T-helper 1 cell treated with Interleukin-12 subunit alpha and Interleukin-12 subunit beta and Interleukin-4 antibody, amounts not matched to agents 30 ng/mL and 1 ng/mL, for 36 hours (primary cell): ENCODE measurements around the gene CEP162. TPM values are rescaled to one million over a fixed set of nuclear protein-coding genes. Genes with fewer than 3 reads are reported as not detected.
"Not testable (repeated sequence)": the region's sequence is repeated elsewhere in the genome, so short reads cannot be mapped to it uniquely, and the experiment has no call there.

ENCODE experiments used
- intact Hi-C: fragments of 100-400 bp; cut with micrococcal nuclease; formaldehyde crosslinking; loops from one replicate; pipeline ENCODE4 v1.15.1; 2024
- total RNA-seq: library from RNA; stranded (reverse); gene quantifications from 2 replicates; pipeline ENCODE4 v1.2.3, GENCODE V29; 2022

Gene CEP162
- total RNA-seq, 1 donor from 2014 or later: 9.7 TPM

- intact Hi-C loops: no loop called here
Measured at GRCh38 chr6:84151669-84152068, 75.8 kb downstream of the CEP162 start.

- intact Hi-C loops: no loop called here
Measured at GRCh38 chr6:84150705-84151104, 76.7 kb downstream of the CEP162 start.

GRCh38 chr6:84141521-84141920 is 85.9 kb downstream of the CEP162 start:
- intact Hi-C loops: no loop called here

GRCh38 chr6:84139311-84139710 is 88.1 kb downstream of the CEP162 start:
- intact Hi-C loops: no loop called here

DNA sequence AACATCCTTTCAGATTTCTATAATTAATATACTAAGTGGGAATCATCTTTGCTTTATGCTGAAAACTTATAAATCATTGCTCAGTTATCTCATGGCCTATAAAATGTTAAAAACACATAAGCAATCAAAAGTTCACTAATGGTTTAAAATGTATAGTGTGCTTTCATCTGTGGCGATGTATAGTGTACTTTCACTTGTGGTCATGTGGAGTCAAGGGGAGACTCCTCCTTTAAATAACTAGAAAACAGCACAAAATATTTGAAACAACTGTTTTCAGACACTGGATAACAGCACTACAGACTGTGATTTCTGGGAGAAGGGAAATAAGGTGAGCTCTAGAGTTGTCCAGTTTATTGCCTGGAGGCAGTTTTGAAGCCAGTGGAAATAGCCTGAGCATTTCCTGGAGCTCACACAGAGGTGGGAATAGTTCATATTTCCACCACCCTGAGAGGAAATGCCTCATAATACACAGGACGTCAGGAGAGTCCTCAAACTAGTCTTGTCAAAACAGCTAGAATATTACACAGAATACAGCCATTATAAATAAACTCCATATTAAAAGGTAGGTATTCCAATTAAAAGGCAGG is 89.4 kb downstream of the CEP162 start:
- intact Hi-C loops: no loop called here

- intact Hi-C loops: no loop called here
Measured at GRCh38 chr6:84137051-84137375, 90.4 kb downstream of the CEP162 start.

DNA sequence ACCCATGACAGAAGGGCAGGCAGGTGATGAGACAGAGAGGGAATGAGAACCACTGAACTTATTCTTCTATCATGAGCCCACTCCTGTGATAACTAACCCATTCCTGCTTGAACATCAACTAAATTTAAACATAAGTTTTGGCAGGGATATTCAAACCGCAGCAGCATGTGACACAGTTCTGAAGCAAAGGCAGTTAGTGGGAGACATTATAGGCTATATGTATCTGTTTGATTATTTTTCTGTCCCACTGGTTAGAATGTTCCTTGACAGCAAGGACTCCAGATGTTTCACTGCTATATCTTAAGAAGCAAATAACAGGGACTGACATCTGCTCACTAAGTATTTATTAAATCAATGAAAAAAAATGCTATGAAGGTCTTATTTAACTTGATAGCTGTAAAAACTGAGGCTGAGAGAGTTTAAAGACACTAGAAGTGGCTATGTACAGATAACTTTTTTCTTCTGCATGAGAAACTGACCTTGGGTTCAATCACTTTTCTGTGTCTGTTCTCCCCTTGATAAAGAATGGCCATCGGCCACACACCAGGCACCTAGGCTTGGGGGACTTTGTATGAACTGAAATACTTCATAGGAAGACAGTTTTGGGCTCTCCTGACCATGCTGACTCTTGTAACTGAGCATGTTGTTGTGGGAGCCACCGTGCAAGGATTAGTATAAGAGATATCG is 90.9 kb downstream of the CEP162 start:
- intact Hi-C loops: no loop called here

DNA sequence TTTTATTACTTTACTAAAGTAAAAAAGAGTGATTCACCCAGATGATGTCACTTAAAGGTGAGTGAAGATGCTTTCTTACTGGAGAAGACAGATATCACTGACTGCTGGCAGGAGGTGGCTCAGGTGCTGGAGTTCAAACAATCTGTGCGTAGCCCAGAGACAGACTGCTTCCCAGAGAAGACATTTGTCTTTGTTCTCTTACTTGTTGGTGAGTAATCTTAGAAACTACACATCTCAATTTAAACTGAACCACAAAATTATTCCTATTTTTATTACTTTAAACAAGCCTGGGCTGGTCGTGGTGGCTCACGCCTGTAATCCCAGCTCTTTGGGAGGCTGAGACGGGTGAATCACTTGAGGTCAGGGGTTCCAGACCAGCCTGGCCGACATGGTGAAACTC is 92.2 kb downstream of the CEP162 start:
- intact Hi-C loops: no loop called here

DNA sequence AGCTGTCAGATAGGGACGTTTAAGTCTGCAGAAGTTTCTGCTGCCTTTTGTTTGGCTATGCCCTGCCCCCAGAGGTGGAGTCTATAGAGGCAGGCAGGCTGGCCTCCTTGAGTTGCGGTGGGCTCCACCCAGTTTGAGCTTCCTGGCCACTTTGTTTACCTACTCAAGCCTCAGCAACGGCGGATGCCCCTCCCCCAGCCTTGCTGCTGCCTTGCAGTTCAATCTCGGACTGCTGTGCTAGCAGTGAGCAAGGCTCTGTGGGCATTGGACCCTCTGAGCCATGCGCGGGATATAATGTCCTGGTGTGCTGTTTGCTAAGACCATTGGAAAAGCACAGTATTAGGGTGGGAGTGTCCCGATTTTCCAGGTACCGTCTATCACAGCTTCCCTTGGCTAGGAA is 94.1 kb downstream of the CEP162 start:
- intact Hi-C loops: not testable (repeated sequence)

- intact Hi-C loops: not testable (repeated sequence)
Measured at GRCh38 chr6:84129588-84129987, 97.9 kb downstream of the CEP162 start.

GRCh38 chr6:84123186-84123585 is 104.3 kb downstream of the CEP162 start:
- intact Hi-C loops: no loop called here

GRCh38 chr6:84119277-84119676 is 108.2 kb downstream of the CEP162 start:
- intact Hi-C loops: no loop called here

- intact Hi-C loops: no loop called here
Measured at GRCh38 chr6:84118191-84118590, 109.3 kb downstream of the CEP162 start.

- intact Hi-C loops: not testable (repeated sequence)
Measured at GRCh38 chr6:84114933-84115594, 112.4 kb downstream of the CEP162 start.

DNA sequence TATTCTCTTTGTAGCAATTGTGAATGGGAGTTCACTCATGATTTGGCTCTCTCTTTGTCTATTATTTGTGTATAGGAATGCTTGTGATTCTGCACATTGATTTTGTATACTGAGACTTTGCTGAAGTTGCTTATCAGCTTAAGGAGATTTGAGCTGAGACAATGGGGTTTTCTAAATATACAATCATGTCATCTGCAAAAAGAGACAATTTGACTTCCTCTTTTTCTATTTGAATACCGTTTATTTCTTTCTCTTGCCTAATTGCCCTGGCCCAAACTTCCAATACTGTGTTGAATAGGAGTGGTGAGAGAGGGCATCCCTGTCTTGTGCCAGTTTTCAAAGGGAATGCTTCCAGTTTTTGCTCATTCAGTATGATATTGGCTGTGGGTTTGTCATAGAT is 116.1 kb downstream of the CEP162 start:
- intact Hi-C loops: not testable (repeated sequence)

DNA sequence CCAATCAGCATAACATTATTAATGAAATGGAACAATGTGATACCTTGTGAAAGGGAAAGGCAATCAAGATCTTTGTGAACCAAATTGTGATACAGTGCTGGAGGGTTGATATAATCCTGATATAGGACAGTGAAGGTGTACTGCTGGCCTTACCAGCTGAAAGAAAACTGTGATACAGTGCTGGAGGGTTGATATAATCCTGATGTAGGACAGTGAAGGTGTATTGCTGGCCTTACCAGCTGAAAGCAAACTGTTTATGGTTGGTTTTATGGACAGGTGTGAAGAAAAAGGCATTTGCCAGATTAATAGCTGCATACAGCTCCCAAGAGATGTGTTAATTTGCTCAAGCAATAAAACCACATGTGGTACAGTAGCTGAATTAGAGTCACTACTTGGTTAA is 119.9 kb downstream of the CEP162 start:
- intact Hi-C loops: no loop called here

- intact Hi-C loops: not testable (repeated sequence)
Measured at GRCh38 chr6:84105215-84105924, 122.1 kb downstream of the CEP162 start.

DNA sequence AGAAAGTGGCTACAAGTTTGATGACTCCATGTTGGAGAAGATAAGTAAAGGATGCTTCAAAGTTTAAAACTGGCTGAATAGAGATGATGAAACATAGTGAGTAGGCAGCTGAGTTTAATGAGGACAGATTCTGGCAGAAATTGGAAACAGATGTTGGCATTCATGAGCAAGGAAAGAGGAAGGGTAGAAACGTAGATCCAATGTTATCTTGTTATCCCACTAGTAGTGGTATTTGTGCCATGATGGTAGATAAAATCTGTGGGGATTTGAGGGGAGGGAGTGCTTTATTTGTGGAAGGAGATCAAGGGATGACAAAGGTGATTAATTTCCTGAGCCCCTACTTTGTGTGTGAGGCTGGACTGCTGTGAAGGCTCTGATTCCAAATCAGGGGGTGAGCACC is 124.4 kb downstream of the CEP162 start:
- intact Hi-C loops: no loop called here

DNA sequence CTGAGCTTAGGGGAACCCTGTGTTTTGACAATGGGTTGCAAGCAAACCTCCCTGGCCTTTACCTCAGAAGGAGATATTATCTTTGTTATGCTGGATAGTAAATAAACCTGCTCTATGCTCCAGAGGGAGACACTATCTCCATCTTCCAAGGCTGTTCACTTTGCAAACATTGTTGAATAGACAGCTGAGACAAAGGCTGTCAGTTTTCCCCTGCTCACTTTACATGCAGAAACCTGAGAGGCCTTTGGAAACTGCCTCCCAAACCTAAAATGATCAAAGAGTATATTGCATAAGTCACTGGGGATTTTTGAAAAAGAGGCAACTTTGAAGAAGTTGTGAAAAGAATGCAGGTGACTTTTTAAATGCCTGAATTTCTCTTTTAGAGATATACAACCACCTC is 132.3 kb downstream of the CEP162 start:
- intact Hi-C loops: no loop called here

GRCh38 chr6:84093441-84094435 is 133.7 kb downstream of the CEP162 start:
- intact Hi-C loops: no loop called here

- intact Hi-C loops: no loop called here
Measured at GRCh38 chr6:84089552-84089951, 137.9 kb downstream of the CEP162 start.
